HepG2 (cell line): Measurements from ENCODE around the gene WWC1. TPM values are rescaled to one million over a fixed set of nuclear protein-coding genes. Genes with fewer than 3 reads are reported as not detected.

Experiments used
- ATRX ChIP-seq: sonication (generic); formaldehyde crosslinking; IDR thresholded peaks from 2 replicates; pipeline ENCODE4 v1.4.0; 2020; ENCODE audit warnings: missing genetic modification reagents, borderline replicate concordance
- GTF3A ChIP-seq: sonication (generic); formaldehyde crosslinking; conservative IDR thresholded peaks from 2 replicates; pipeline ENCODE4 v1.4.0; 2020; ENCODE audit warnings: mild to moderate bottlenecking, missing genetic modification reagents
- HMGXB3 ChIP-seq: sonication (generic); formaldehyde crosslinking; IDR thresholded peaks from 2 replicates; pipeline ENCODE4 v1.4.0; 2020; ENCODE audit warnings: missing genetic modification reagents, borderline replicate concordance
- KDM5A ChIP-seq: fragments of 200-600 bp; sonication (generic); IDR thresholded peaks from 2 replicates; pipeline ENCODE4 v1.7.0; 2018; ENCODE audit warnings: antibody characterized with exemption, mild to moderate bottlenecking, low read length, borderline replicate concordance
- KLF6 ChIP-seq: IDR thresholded peaks from 2 replicates; pipeline ENCODE4 v1.8.0; 2016; ENCODE audit warnings: missing biosample characterization, missing genetic modification reagents
- SATB2 ChIP-seq: sonication (generic); formaldehyde crosslinking; IDR thresholded peaks from 2 replicates; pipeline ENCODE4 v1.5.0; 2020; ENCODE audit warnings: missing genetic modification reagents
- SMAD3 ChIP-seq: sonication (generic); formaldehyde crosslinking; IDR thresholded peaks from 2 replicates; pipeline ENCODE4 v1.4.0; 2020; ENCODE audit warnings: missing genetic modification reagents
- YEATS4 ChIP-seq: sonication (generic); formaldehyde crosslinking; IDR thresholded peaks from 2 replicates; pipeline ENCODE4 v1.4.0; 2020; ENCODE audit warnings: missing genetic modification reagents, borderline replicate concordance
- ZMAT5 ChIP-seq: sonication (generic); formaldehyde crosslinking; IDR thresholded peaks from 2 replicates; pipeline ENCODE4 v1.5.0; 2020; ENCODE audit warnings: mild to moderate bottlenecking, low read depth, missing genetic modification reagents, borderline replicate concordance
- ZNF318 ChIP-seq: sonication (generic); formaldehyde crosslinking; IDR thresholded peaks from 2 replicates; pipeline ENCODE4 v1.4.0; 2020; ENCODE audit warnings: mild to moderate bottlenecking, missing genetic modification reagents
- ZNF749 ChIP-seq: sonication (generic); formaldehyde crosslinking; IDR thresholded peaks from 2 replicates; pipeline ENCODE4 v1.8.0; 2022; ENCODE audit warnings: mild to moderate bottlenecking, missing genetic modification reagents, moderate library complexity, borderline replicate concordance
- ZXDC ChIP-seq: sonication (generic); formaldehyde crosslinking; IDR thresholded peaks from 2 replicates; pipeline ENCODE4 v1.5.0; 2020; ENCODE audit warnings: mild to moderate bottlenecking, missing genetic modification reagents
- polyA plus RNA-seq, 8 experiments: library from polyadenylated mRNA; depleted of rRNA in 3 of 8; stranded (reverse) in 7 of 8; unstranded in 1 of 8; fragments of >200 nt; fragmentation: Illumina TruSeq in 4 of 8; extraction: Trizol in 4 of 8; gene quantifications; 2 replicates each; pipeline versions ENCODE4 v1.2.1 to v1.2.3, GENCODE V29; 2011 to 2016; ENCODE audit warnings: low read depth in 4 of 8, missing spikeins in 1 of 8, mixed read lengths in 1 of 8; ENCODE audit not compliant: insufficient read depth in 1 of 8
- total RNA-seq, 5 experiments: library from RNA; depleted of rRNA; stranded (reverse); fragments of >200 nt; fragmentation: Illumina TruSeq; extraction: Trizol; gene quantifications; 2 replicates each; pipeline ENCODE4 v1.2.3, GENCODE V29; 2016; ENCODE audit warnings: low read depth in 1 of 5

WWC1 gene
- total and polyA plus RNA-seq, 2 of the 13 experiments (the other 11 are each of a cell fraction or from before 2014, with no cell fraction given): 8.3 to 17.9 TPM

GRCh38 chr5:168288349-168289245 lies 2.8 kb upstream of the WWC1 start (continued):
- no peak for TF ChIP-seq ZNF749
- no peak for TF ChIP-seq SMAD3 (CRISPR knock-in tag)
- 0 out of 2 replicates have a peak, but pooled peaks have one; percentile 21 for TF ChIP-seq HMGXB3 (CRISPR knock-in tag)
- TF ChIP-seq GTF3A (CRISPR knock-in tag): no peak
- TF ChIP-seq KLF6: no peak
- 0 out of 2 replicates have a peak, but pooled peaks have one; percentile 8 for TF ChIP-seq YEATS4
- TF ChIP-seq ATRX (CRISPR knock-in tag): no peak
- no peak for TF ChIP-seq ZXDC
- no peak for TF ChIP-seq ZMAT5
- TF ChIP-seq SATB2 (CRISPR knock-in tag): no peak
- TF ChIP-seq ZNF318 (CRISPR knock-in tag): no peak
- TF ChIP-seq KDM5A: no peak
